H1 (cell line): ENCODE results near the gene POLDIP3. TPM values are rescaled to one million over a fixed set of nuclear protein-coding genes. Genes with fewer than 3 reads are reported as not detected.

Experiments used
- CTCF ChIA-PET: fragments of 300-600 bp; sonication (Branson Sonifier 250); formaldehyde crosslinking; loops from one replicate; lab custom pipeline; 2021; ENCODE audit not compliant: partially characterized antibody; lab: Charles Lee
- POLR2A ChIA-PET: fragments of 300-600 bp; sonication (Branson Sonifier 250); formaldehyde crosslinking; loops from one replicate; lab custom pipeline; 2021; ENCODE audit warnings: inconsistent platforms; ENCODE audit not compliant: partially characterized antibody; lab: Charles Lee
- DNase-seq, 2 experiments: peaks; one replicate each; pipeline versions ENCODE4 v3.0.0 to v3.0.0-alpha.2; 2010 to 2022; ENCODE audit warnings: low spot score in 2 of 2, low read depth in 1 of 2, mixed read lengths in 1 of 2
- FAIRE-seq: peaks from 2 replicates; lab custom pipeline; 2011; peaks lifted over from hg19 to GRCh38; lab: Jason Lieb, UNC
- H2AFZ ChIP-seq: 2 replicates; pipeline ENCODE4 v1.8.1; 2012; ENCODE audit warnings: low read length, inconsistent platforms
- H2AK5ac ChIP-seq: 2 replicates; pipeline ENCODE4 v1.6.1; 2013; ENCODE audit warnings: low read depth, low read length
- H2BK120ac ChIP-seq: replicated peaks from 2 replicates; pipeline ENCODE3; 2013; ENCODE audit warnings: low read depth, low read length, inconsistent platforms
- H2BK12ac ChIP-seq: 2 replicates; pipeline ENCODE4 v1.6.1; 2013; ENCODE audit warnings: low read depth, low read length
- H2BK15ac ChIP-seq: 2 replicates; pipeline ENCODE4 v1.6.1; 2013; ENCODE audit warnings: low read length
- H2BK20ac ChIP-seq: 2 replicates; pipeline ENCODE4 v1.6.1; 2013; ENCODE audit warnings: low read length
- H2BK5ac ChIP-seq: 2 replicates; pipeline ENCODE4 v1.6.1; 2013; ENCODE audit warnings: low read depth, low read length
- H3K14ac ChIP-seq: 2 replicates; pipeline ENCODE4 v1.6.1; 2013; ENCODE audit warnings: inconsistent platforms; ENCODE audit not compliant: insufficient read length
- H3K18ac ChIP-seq: 2 replicates; pipeline ENCODE4 v1.6.1; 2013; ENCODE audit warnings: low read length; ENCODE audit errors: extremely low read depth
- H3K23ac ChIP-seq: 2 replicates; pipeline ENCODE4 v1.6.1; 2013; ENCODE audit warnings: inconsistent platforms; ENCODE audit not compliant: insufficient read length
- H3K23me2 ChIP-seq: 2 replicates; pipeline ENCODE4 v1.6.1; 2013; ENCODE audit warnings: low read depth, low read length
- H3K27ac ChIP-seq: 2 replicates; pipeline ENCODE4 v1.6.1; 2011; ENCODE audit warnings: low read depth, low read length, inconsistent platforms
- H3K27me3 ChIP-seq, 4 experiments: replicated peaks in 1 of 4; 1 replicate in 1 of 4; 2 replicates in 3 of 4; pipeline versions ENCODE4 v1.6.1 to v1.8.1; 2011 to 2013; ENCODE audit warnings: low read length in 3 of 4, mild to moderate bottlenecking in 3 of 4, inconsistent platforms in 2 of 4, mixed read lengths in 2 of 4, moderate library complexity in 1 of 4; ENCODE audit not compliant: control insufficient read depth in 3 of 4, insufficient read depth in 3 of 4; ENCODE audit errors: extremely low read depth in 1 of 4
- H3K36me3 ChIP-seq, 4 experiments: 2 replicates each; pipeline versions ENCODE4 v1.6.1 to v1.8.1; 2011 to 2013; ENCODE audit warnings: mild to moderate bottlenecking in 4 of 4, low read length in 3 of 4, moderate library complexity in 2 of 4, control low read depth in 1 of 4, inconsistent platforms in 1 of 4; ENCODE audit not compliant: insufficient read depth in 4 of 4, control insufficient read depth in 2 of 4
- H3K4ac ChIP-seq: replicated peaks from 2 replicates; pipeline ENCODE3; 2013; ENCODE audit warnings: low read length, low read depth, mixed read lengths, inconsistent platforms; ENCODE audit not compliant: insufficient read length
- H3K4me1 ChIP-seq, 4 experiments: replicated peaks in 1 of 4; 1 replicate in 1 of 4; 2 replicates in 3 of 4; pipeline versions ENCODE4 v1.6.1 to v1.8.1; 2011 to 2013; ENCODE audit warnings: low read length in 3 of 4, inconsistent platforms in 2 of 4, mixed read lengths in 1 of 4; ENCODE audit not compliant: insufficient read depth in 4 of 4, control insufficient read depth in 3 of 4
- H3K4me2 ChIP-seq, 2 experiments: 2 replicates each; pipeline versions ENCODE4 v1.6.1 to v1.8.1; 2011 to 2013; ENCODE audit warnings: low read depth in 2 of 2, low read length in 2 of 2, control low read depth in 1 of 2, inconsistent platforms in 1 of 2, mild to moderate bottlenecking in 1 of 2; ENCODE audit not compliant: insufficient read depth in 1 of 2
- H3K4me3 ChIP-seq, 4 experiments: fragments of 200-600, 300-600 bp in 1 of 4; sonication (generic), shearing (Covaris generic), sonication (Bioruptor Twin) in 1 of 4; 2 replicates each; pipeline versions ENCODE4 v1.5.1 to v1.8.1; 2011 to 2016; ENCODE audit warnings: low read length in 4 of 4, low read depth in 3 of 4, control low read depth in 2 of 4, inconsistent platforms in 2 of 4, mild to moderate bottlenecking in 2 of 4, mixed read lengths in 1 of 4, moderate library complexity in 1 of 4; ENCODE audit not compliant: insufficient read depth in 2 of 4; ENCODE audit errors: extremely low read depth in 1 of 4
- H3K56ac ChIP-seq: replicated peaks from 2 replicates; pipeline ENCODE3; 2013; ENCODE audit warnings: low read depth, mild to moderate bottlenecking, mixed read lengths, low read length, inconsistent platforms; ENCODE audit not compliant: insufficient read length
- H3K79me1 ChIP-seq: 2 replicates; pipeline ENCODE4 v1.6.1; 2013; ENCODE audit warnings: low read depth, low read length, control low read depth
- H3K79me2 ChIP-seq, 2 experiments: 2 replicates each; pipeline versions ENCODE4 v1.6.1 to v1.8.1; 2012 to 2013; ENCODE audit warnings: low read length in 2 of 2, mild to moderate bottlenecking in 2 of 2, inconsistent platforms in 1 of 2; ENCODE audit not compliant: insufficient read depth in 2 of 2, control insufficient read depth in 1 of 2
- H3K9ac ChIP-seq, 4 experiments: replicated peaks in 1 of 4; 1 replicate in 1 of 4; 2 replicates in 3 of 4; pipeline versions ENCODE4 v1.6.1 to v1.8.1; 2011 to 2013; ENCODE audit warnings: low read depth in 3 of 4, low read length in 3 of 4, control low read depth in 2 of 4, mild to moderate bottlenecking in 2 of 4, moderate library complexity in 2 of 4, inconsistent platforms in 1 of 4; ENCODE audit errors: extremely low read depth in 1 of 4
- H3K9me3 ChIP-seq, 2 experiments: 2 replicates each; pipeline versions ENCODE4 v1.6.1 to v1.8.1; 2012 to 2013; ENCODE audit warnings: mild to moderate bottlenecking in 2 of 2, moderate library complexity in 2 of 2, control low read depth in 1 of 2, inconsistent platforms in 1 of 2, low read depth in 1 of 2, low read length in 1 of 2, mixed read lengths in 1 of 2; ENCODE audit not compliant: insufficient read depth in 2 of 2
- H4K20me1 ChIP-seq, 2 experiments: replicated peaks in 1 of 2; 2 replicates each; pipeline versions ENCODE3 to v1.8.1; 2011 to 2013; ENCODE audit warnings: inconsistent platforms in 2 of 2, low read length in 2 of 2, mild to moderate bottlenecking in 1 of 2; ENCODE audit not compliant: insufficient read depth in 2 of 2, control insufficient read depth in 1 of 2
- H4K5ac ChIP-seq: 2 replicates; pipeline ENCODE4 v1.6.1; 2013; ENCODE audit warnings: low read length, low read depth, mixed read lengths, inconsistent platforms; ENCODE audit not compliant: insufficient read length
- H4K8ac ChIP-seq: 2 replicates; pipeline ENCODE4 v1.8.0; 2013; ENCODE audit warnings: mild to moderate bottlenecking, moderate library complexity, low read length, inconsistent platforms; ENCODE audit not compliant: insufficient read depth; ENCODE audit errors: extremely low read depth
- H4K91ac ChIP-seq: replicated peaks from 2 replicates; pipeline ENCODE3; 2013; ENCODE audit warnings: low read length, mixed read lengths, inconsistent platforms; ENCODE audit not compliant: insufficient read length
- CHD2 ChIP-seq: IDR thresholded peaks from 2 replicates; pipeline ENCODE4 v1.6.1; 2012; ENCODE audit warnings: low read length, improper control_type of control experiment
- KDM5A ChIP-seq: fragments of 200-600 bp; IDR thresholded peaks from 2 replicates; pipeline ENCODE4 v1.7.1; 2012; ENCODE audit warnings: mild to moderate bottlenecking, low read length, inconsistent platforms, mixed read lengths
- RAD21 ChIP-seq, 2 experiments: IDR thresholded peaks in 1 of 2; conservative IDR thresholded peaks in 1 of 2; 2 replicates each; pipeline ENCODE4 v1.6.1; 2011; ENCODE audit warnings: low read depth in 2 of 2, low read length in 2 of 2, improper control_type of control experiment in 1 of 2, inconsistent platforms in 1 of 2, mild to moderate bottlenecking in 1 of 2, moderate library complexity in 1 of 2
- RNF2 ChIP-seq: fragments of 200-900, 300-1000 bp; sonication (generic); IDR thresholded peaks from 2 replicates; pipeline ENCODE4 v1.7.1; 2016; ENCODE audit warnings: borderline replicate concordance, low read depth, mild to moderate bottlenecking, antibody characterized with exemption, low read length; ENCODE audit not compliant: poor library complexity, severe bottlenecking; ENCODE audit errors: missing control alignments
- WGBS, 2 experiments: shearing (Covaris generic) in 1 of 2; methylation state at CpG; one replicate each; pipeline versions ENCODE4 v1.1.6 to v1.1.7; 2013 to 2015; ENCODE audit warnings: low lambda C conversion rate in 2 of 2, mixed read lengths in 2 of 2, inconsistent platforms in 1 of 2, low coverage in 1 of 2, missing lambda C conversion rate in 1 of 2; ENCODE audit not compliant: insufficient replicate concordance in 2 of 2, insufficient coverage in 1 of 2, insufficient read length in 1 of 2; ENCODE audit errors: extremely low coverage in 1 of 2, missing lambda C conversion rate in 1 of 2; 5-methylcytosine and 5-hydroxymethylcytosine counted together
- polyA plus RNA-seq, 7 experiments: library from polyadenylated mRNA; depleted of rRNA in 3 of 7; stranded (reverse) in 5 of 7; unstranded in 2 of 7; fragments of >200 nt in 5 of 7; fragments of 200-250 nt in 2 of 7; gene quantifications; 1 replicate in 5 of 7; 2 replicates in 1 of 7; 4 replicates in 1 of 7; pipeline versions ENCODE4 v1.2.1 to v1.2.3, GENCODE V29; 2011 to 2013; ENCODE audit warnings: missing spikeins in 2 of 7, mixed read lengths in 2 of 7
- total RNA-seq: library from RNA; stranded (reverse); fragmentation: NEBNext Ultra II Directional; extraction: Animal tissue kit (Norgen Biotek cat#: 25700); gene quantifications from 2 replicates; pipeline ENCODE4 v1.2.1, GENCODE V29; 2021
- TF ChIP-seq, protein P1 (sequence below): IDR thresholded peaks from 2 replicates; pipeline ENCODE4 v1.6.1; 2012; ENCODE audit warnings: inconsistent platforms

Gene POLDIP3
- total and polyA plus RNA-seq, 2 of the 8 experiments (the other 6 are each of a cell fraction or from before 2014, with no cell fraction given), result 43.5 to 84.6 TPM

DNA sequence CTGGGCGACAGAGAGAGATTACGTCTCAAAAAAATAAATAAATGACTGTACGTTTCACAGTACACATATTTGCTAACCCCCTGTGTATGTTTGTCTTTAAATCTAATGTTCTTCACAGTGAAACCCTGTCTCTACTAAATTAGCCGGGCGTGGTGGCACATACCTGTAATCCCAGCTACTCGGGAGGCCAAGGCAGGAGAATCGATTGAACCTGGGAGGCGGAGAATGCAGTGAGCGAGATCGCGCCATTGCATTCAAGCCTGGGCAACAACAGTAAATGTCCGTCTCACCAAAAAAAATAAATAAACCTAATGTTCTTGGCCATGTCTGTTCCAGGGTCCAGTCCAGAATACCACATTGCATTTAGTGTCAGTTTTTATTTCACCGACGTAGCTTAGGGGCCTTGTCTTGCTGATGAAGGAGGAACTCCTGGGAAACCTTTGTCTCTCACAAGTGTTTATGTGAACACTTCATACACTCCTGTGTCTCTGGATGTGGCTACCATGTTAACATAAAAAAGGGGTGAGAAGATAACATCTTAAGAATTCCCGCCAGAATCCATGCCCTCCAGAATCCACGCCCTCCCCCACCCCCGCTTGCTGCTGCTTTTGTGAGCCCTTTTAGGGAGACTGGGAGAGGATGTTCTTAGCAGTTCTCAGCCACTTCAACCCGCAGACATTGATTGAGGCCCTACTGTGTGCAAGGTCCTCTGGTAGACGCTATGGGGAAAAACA lies 65.9 kb downstream of the POLDIP3 start:
- Histone ChIP-seq H3K36me3 (no peaks in the 10 kb centered on the region), H4K20me1 (no peaks in the 10 kb centered on the region), H3K23me2 (peaks cover 2% of the 10 kb centered on the region; the same call in 1 of the 2 replicates), H2BK15ac (no peak overlapping the region), H3K4me3 (no peak overlapping the region), H3K56ac (no peak overlapping the region), H3K27me3 (peaks cover 0 to 4% (median 4%) of the 10 kb centered on the region in 4 experiments; a peak in 4 of 7 replicates), H3K4ac (no peak overlapping the region), H3K79me2 (no peaks in the 10 kb centered on the region), H2BK5ac (no peak overlapping the region), H3K4me1 (peaks cover 0 to 7% (median 2%) of the 10 kb centered on the region in 4 experiments; a peak in 4 of 7 replicates), H3K18ac (no peak overlapping the region), H3K9ac (no peak overlapping the region), H4K8ac (no peak overlapping the region; the same call in 1 of the 2 replicates), H3K27ac (no peak overlapping the region), H3K14ac (no peak overlapping the region), H3K4me2 (no peak overlapping the region), H2AK5ac (no peak overlapping the region), H3K79me1 (no peaks in the 10 kb centered on the region), H2BK20ac (no peak overlapping the region), H4K5ac (no peak overlapping the region), H4K91ac (no peak overlapping the region), H2AFZ (no peak overlapping the region), H3K23ac (no peak overlapping the region), H3K9me3 (peaks cover 7 to 9% of the 10 kb centered on the region in 2 experiments; a peak in 2 of 4 replicates), H2BK12ac (0 out of 2 replicates have a peak overlapping the region, but pooled peaks have one; percentile 1), H2BK120ac (no peak overlapping the region)
- 91% methylated on average over 19 of the region's 19 CpGs; no CpG with 5 or more reads in 1 of the 2 experiments for WGBS, 2 experiments
- no peak for DNase-seq
- FAIRE-seq, result no peak
- CTCF ChIA-PET, result interaction anchor here (1.2 to 2.1 kb wide), 3 partner anchors 11 to 43 kb away, joined by 3 to 9 read pairs (median 6); no protein-coding TSS in a partner anchor
- POLR2A ChIA-PET, result no interaction called here
- TF ChIP-seq RAD21 (IDR thresholded peaks at IDR 0.05 in 1 of 2, conservative IDR thresholded peaks at IDR 0.05 in 1 of 2; ENCODE audit: low read depth in 2 of 2, low read length in 2 of 2) (no peak), KDM5A (no peak), CHD2 (no peak), RNF2 (no peak)
- TF ChIP-seq, protein P1, sequence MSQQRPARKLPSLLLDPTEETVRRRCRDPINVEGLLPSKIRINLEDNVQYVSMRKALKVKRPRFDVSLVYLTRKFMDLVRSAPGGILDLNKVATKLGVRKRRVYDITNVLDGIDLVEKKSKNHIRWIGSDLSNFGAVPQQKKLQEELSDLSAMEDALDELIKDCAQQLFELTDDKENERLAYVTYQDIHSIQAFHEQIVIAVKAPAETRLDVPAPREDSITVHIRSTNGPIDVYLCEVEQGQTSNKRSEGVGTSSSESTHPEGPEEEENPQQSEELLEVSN, result peak; percentile 64; the same call in 1 of the 2 replicates
